SK-N-SH treated with all-trans-retinoic acid at 6 μM for 48 hours (cell line): ENCODE measurements around the gene PRDX6.
A peak's percentile ranks its signal among the peaks of the same experiment; 100 is the strongest.

Experiments used
- ATAC-seq: fragments of 200-7000 bp; cut with Tn5 transposase; 3 replicates; pipeline ENCODE4 v1.9.1; 2020; ENCODE audit warnings: mild to moderate bottlenecking, moderate library complexity
- ARNTL ChIP-seq: fragments of 450-650 bp; formaldehyde crosslinking; IDR thresholded peaks from 2 replicates; pipeline ENCODE4 v1.5.0; 2020; ENCODE audit warnings: low read depth, mild to moderate bottlenecking, moderate library complexity, borderline replicate concordance
- BACH2 ChIP-seq: fragments of 250-450 bp; sonication (Bioruptor Pico); IDR thresholded peaks from 2 replicates; pipeline ENCODE4 v1.9.0; 2021; ENCODE audit warnings: mild to moderate bottlenecking, borderline replicate concordance
- CREB5 ChIP-seq: fragments of 250-450 bp; sonication (Bioruptor Pico); IDR thresholded peaks from 2 replicates; pipeline ENCODE4 v1.5.1; 2020; ENCODE audit warnings: low read depth, mild to moderate bottlenecking, moderate library complexity
- CSDC2 ChIP-seq: fragments of 250-450 bp; sonication (Bioruptor Pico); IDR thresholded peaks from 2 replicates; pipeline ENCODE4 v1.5.0; 2020; ENCODE audit warnings: mild to moderate bottlenecking, moderate library complexity
- CSRNP3 ChIP-seq: fragments of 250-450 bp; sonication (Bioruptor Pico); IDR thresholded peaks from 2 replicates; pipeline ENCODE4 v1.5.1; 2021; ENCODE audit warnings: mild to moderate bottlenecking, moderate library complexity
- ESRRG ChIP-seq: fragments of 250-450 bp; sonication (Bioruptor Pico); IDR thresholded peaks from 2 replicates; pipeline ENCODE4 v1.6.1; 2021; ENCODE audit warnings: mild to moderate bottlenecking
- ISL1 ChIP-seq: fragments of 250-450 bp; sonication (Bioruptor Pico); IDR thresholded peaks from 2 replicates; pipeline ENCODE4 v2.1.2; 2022; ENCODE audit warnings: mild to moderate bottlenecking, moderate library complexity
- PATZ1 ChIP-seq: fragments of 250-450 bp; sonication (Bioruptor Pico); IDR thresholded peaks from 2 replicates; pipeline ENCODE4 v1.8.0; 2020; ENCODE audit warnings: mild to moderate bottlenecking, moderate library complexity, borderline replicate concordance
- PPARA ChIP-seq: fragments of 250-450 bp; sonication (Bioruptor Pico); IDR thresholded peaks from 2 replicates; pipeline ENCODE4 v1.5.0; 2020; ENCODE audit warnings: mild to moderate bottlenecking, borderline replicate concordance
- RARB ChIP-seq: fragments of 250-450 bp; sonication (Bioruptor Pico); IDR thresholded peaks from 2 replicates; pipeline ENCODE4 v1.8.0; 2021; ENCODE audit warnings: mild to moderate bottlenecking, moderate library complexity
- SNAI2 ChIP-seq: fragments of 250-450 bp; sonication (Bioruptor Pico); IDR thresholded peaks from 2 replicates; pipeline ENCODE4 v1.5.0; 2020; ENCODE audit warnings: mild to moderate bottlenecking, moderate library complexity
- TCF4 ChIP-seq: fragments of 250-450 bp; sonication (Bioruptor Pico); IDR thresholded peaks from 2 replicates; pipeline ENCODE4 v1.8.0; 2021; ENCODE audit warnings: mild to moderate bottlenecking, moderate library complexity, borderline replicate concordance
- TOX ChIP-seq: fragments of 250-450 bp; sonication (Bioruptor Pico); IDR thresholded peaks from 2 replicates; pipeline ENCODE4 v1.8.0; 2021; ENCODE audit warnings: mild to moderate bottlenecking, moderate library complexity, borderline replicate concordance
- ZFP30 ChIP-seq: fragments of 450-650 bp; formaldehyde crosslinking; IDR thresholded peaks from 2 replicates; pipeline ENCODE4 v1.5.0; 2022; ENCODE audit warnings: mild to moderate bottlenecking, moderate library complexity
- ZNF565 ChIP-seq: fragments of 450-650 bp; formaldehyde crosslinking; conservative IDR thresholded peaks from 2 replicates; pipeline ENCODE4 v1.5.0; 2020; ENCODE audit warnings: low read depth, mild to moderate bottlenecking, moderate library complexity
- TF ChIP-seq, protein P1 (sequence below): fragments of 250-450 bp; sonication (Bioruptor Pico); IDR thresholded peaks from 2 replicates; pipeline ENCODE4 v1.8.0; 2021; ENCODE audit warnings: low read depth, mild to moderate bottlenecking, moderate library complexity, borderline replicate concordance
- TF ChIP-seq, protein P2 (sequence below): fragments of 250-450 bp; sonication (Bioruptor Pico); IDR thresholded peaks from 2 replicates; pipeline ENCODE4 v1.5.0; 2020; ENCODE audit warnings: mild to moderate bottlenecking, moderate library complexity

Gene PRDX6

GRCh38 chr1:173478094-173478674 is 1.0 kb downstream of the PRDX6 start:
- peak; percentile 24 for ATAC-seq
- TF ChIP-seq ISL1 (CRISPR knock-in tag) (no peak), CSRNP3 (no peak), PPARA (CRISPR knock-in tag) (no peak), CSDC2 (CRISPR knock-in tag) (no peak)

GRCh38 chr1:173479649-173480048 is 2.5 kb downstream of the PRDX6 start:
- no peak for ATAC-seq
- no peak for TF ChIP-seq ARNTL
- TF ChIP-seq RARB (CRISPR knock-in tag) = no peak
- TF ChIP-seq TCF4 (CRISPR knock-in tag) = no peak
- TF ChIP-seq CSRNP3 = no peak
- TF ChIP-seq PATZ1 (CRISPR knock-in tag) = no peak
- TF ChIP-seq TOX = no peak
- TF ChIP-seq, protein P1, sequence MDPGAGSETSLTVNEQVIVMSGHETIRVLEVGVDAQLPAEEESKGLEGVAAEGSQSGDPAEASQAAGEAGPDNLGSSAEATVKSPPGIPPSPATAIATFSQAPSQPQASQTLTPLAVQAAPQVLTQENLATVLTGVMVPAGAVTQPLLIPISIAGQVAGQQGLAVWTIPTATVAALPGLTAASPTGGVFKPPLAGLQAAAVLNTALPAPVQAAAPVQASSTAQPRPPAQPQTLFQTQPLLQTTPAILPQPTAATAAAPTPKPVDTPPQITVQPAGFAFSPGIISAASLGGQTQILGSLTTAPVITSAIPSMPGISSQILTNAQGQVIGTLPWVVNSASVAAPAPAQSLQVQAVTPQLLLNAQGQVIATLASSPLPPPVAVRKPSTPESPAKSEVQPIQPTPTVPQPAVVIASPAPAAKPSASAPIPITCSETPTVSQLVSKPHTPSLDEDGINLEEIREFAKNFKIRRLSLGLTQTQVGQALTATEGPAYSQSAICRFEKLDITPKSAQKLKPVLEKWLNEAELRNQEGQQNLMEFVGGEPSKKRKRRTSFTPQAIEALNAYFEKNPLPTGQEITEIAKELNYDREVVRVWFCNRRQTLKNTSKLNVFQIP = no peak
- TF ChIP-seq, protein P2, sequence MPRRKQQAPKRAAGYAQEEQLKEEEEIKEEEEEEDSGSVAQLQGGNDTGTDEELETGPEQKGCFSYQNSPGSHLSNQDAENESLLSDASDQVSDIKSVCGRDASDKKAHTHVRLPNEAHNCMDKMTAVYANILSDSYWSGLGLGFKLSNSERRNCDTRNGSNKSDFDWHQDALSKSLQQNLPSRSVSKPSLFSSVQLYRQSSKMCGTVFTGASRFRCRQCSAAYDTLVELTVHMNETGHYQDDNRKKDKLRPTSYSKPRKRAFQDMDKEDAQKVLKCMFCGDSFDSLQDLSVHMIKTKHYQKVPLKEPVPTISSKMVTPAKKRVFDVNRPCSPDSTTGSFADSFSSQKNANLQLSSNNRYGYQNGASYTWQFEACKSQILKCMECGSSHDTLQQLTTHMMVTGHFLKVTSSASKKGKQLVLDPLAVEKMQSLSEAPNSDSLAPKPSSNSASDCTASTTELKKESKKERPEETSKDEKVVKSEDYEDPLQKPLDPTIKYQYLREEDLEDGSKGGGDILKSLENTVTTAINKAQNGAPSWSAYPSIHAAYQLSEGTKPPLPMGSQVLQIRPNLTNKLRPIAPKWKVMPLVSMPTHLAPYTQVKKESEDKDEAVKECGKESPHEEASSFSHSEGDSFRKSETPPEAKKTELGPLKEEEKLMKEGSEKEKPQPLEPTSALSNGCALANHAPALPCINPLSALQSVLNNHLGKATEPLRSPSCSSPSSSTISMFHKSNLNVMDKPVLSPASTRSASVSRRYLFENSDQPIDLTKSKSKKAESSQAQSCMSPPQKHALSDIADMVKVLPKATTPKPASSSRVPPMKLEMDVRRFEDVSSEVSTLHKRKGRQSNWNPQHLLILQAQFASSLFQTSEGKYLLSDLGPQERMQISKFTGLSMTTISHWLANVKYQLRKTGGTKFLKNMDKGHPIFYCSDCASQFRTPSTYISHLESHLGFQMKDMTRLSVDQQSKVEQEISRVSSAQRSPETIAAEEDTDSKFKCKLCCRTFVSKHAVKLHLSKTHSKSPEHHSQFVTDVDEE (CRISPR knock-in tag) = no peak
- TF ChIP-seq ISL1 (CRISPR knock-in tag) = no peak
- TF ChIP-seq ZFP30 = no peak
- TF ChIP-seq, all 23 proteins: peak for 0

DNA sequence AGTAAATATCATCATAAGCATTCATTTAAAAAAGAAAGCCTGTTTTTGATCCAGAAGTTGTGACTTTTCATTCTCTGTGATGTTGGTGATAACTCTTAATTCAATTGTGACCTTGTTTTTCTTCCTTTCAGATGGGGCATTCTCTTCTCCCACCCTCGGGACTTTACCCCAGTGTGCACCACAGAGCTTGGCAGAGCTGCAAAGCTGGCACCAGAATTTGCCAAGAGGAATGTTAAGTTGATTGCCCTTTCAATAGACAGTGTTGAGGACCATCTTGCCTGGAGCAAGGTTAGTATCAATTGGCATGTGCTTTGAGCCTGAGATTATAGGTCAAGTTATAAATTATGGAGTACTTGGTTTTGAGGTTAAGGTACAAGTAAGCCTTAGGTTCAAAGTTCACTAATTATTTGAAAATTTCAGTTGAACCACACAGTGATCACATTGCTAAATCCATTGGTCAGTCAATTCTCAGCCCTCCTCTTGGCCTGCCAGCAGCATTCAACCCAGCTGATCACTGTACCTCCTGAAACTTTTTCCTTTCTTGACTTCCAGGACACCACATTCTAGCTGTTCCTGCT is 4.1 kb downstream of the PRDX6 start:
- TF ChIP-seq SNAI2 (CRISPR knock-in tag) (no peak), ZFP30 (no peak), BACH2 (no peak), ZNF565 (CRISPR knock-in tag) (no peak), RARB (CRISPR knock-in tag) (no peak), ESRRG (no peak), ISL1 (CRISPR knock-in tag) (no peak), CREB5 (CRISPR knock-in tag) (no peak), TCF4 (CRISPR knock-in tag) (no peak)

More for the DNA sequence above, 4.1 kb downstream of the PRDX6 start:
- ATAC-seq = no peak
